HEK293 (cell line): Measurements from ENCODE around the gene ZNF26.
A peak's percentile ranks its signal among the peaks of the same experiment; 100 is the strongest.

Source experiments
- CTCF ChIA-PET: fragments of 350-600 bp; formaldehyde crosslinking; extraction: SDS; loops from one replicate; lab custom pipeline; 2021; ENCODE audit warnings: antibody characterized with exemption; lab: Yijun Ruan, JAX
- POLR2A ChIA-PET: fragments of 300-600 bp; formaldehyde crosslinking; extraction: SDS; loops from one replicate; lab custom pipeline; 2020; ENCODE audit warnings: antibody characterized with exemption, inconsistent platforms; lab: Yijun Ruan, JAX
- H3K27ac ChIP-seq: fragments of 200-500 bp; sonication (Bioruptor generic); 2 replicates; pipeline ENCODE4 v1.5.1; 2014; ENCODE audit warnings: low read depth, low read length, control low read depth, inconsistent platforms; ENCODE audit errors: extremely low read depth
- H3K36me3 ChIP-seq, 2 experiments: fragments of 200-500 bp in 1 of 2; sonication (Bioruptor generic) in 1 of 2; 1 replicate in 1 of 2; 2 replicates in 1 of 2; pipeline ENCODE4 v1.5.1; 2014 to 2017; ENCODE audit warnings: inconsistent platforms in 2 of 2, low read length in 2 of 2; ENCODE audit not compliant: control insufficient read depth in 2 of 2, insufficient read depth in 1 of 2
- H3K4me1 ChIP-seq: fragments of 200-500 bp; sonication (Bioruptor generic); 2 replicates; pipeline ENCODE4 v1.5.1; 2014; ENCODE audit warnings: mild to moderate bottlenecking, low read length, inconsistent platforms; ENCODE audit not compliant: control insufficient read depth, insufficient read depth
- H3K4me3 ChIP-seq: 2 replicates; pipeline ENCODE4 v1.5.1; 2011; ENCODE audit warnings: low read depth, mild to moderate bottlenecking, control low read depth, low read length, moderate library complexity
- H3K9me3 ChIP-seq: fragments of 200-500 bp; sonication (Bioruptor generic); 2 replicates; pipeline ENCODE4 v1.5.1; 2014; ENCODE audit warnings: low read depth, low read length, inconsistent platforms; ENCODE audit not compliant: control insufficient read depth, insufficient read depth
- BCL6B ChIP-seq: fragments of 450-650 bp; formaldehyde crosslinking; IDR thresholded peaks from 2 replicates; pipeline ENCODE4 v1.5.1; 2017; ENCODE audit warnings: missing biosample characterization, missing genetic modification characterization
- EGR2 ChIP-seq: fragments of 450-650 bp; formaldehyde crosslinking; IDR thresholded peaks from 2 replicates; pipeline ENCODE4 v1.5.1; 2016; ENCODE audit warnings: low read depth, missing biosample characterization, missing genetic modification characterization
- GFI1B ChIP-seq: fragments of 450-650 bp; formaldehyde crosslinking; IDR thresholded peaks from 2 replicates; pipeline ENCODE4 v1.5.1; 2016; ENCODE audit warnings: missing biosample characterization, missing genetic modification characterization
- KLF10 ChIP-seq: fragments of 450-650 bp; IDR thresholded peaks from 2 replicates; pipeline ENCODE4 v1.5.1; 2018; ENCODE audit warnings: missing biosample characterization, mild to moderate bottlenecking, missing genetic modification characterization
- PRDM6 ChIP-seq: fragments of 450-650 bp; formaldehyde crosslinking; IDR thresholded peaks from 2 replicates; pipeline ENCODE4 v1.5.1; 2017; ENCODE audit warnings: missing biosample characterization, missing genetic modification characterization
- YY2 ChIP-seq: fragments of 450-650 bp; formaldehyde crosslinking; IDR thresholded peaks from 2 replicates; pipeline ENCODE4 v1.5.1; 2016; ENCODE audit warnings: missing biosample characterization, missing genetic modification characterization
- ZBTB48 ChIP-seq: fragments of 450-650 bp; formaldehyde crosslinking; IDR thresholded peaks from 2 replicates; pipeline ENCODE4 v1.5.1; 2016; ENCODE audit warnings: missing biosample characterization, missing genetic modification characterization
- ZEB2 ChIP-seq: fragments of 450-650 bp; formaldehyde crosslinking; IDR thresholded peaks from 2 replicates; pipeline ENCODE4 v1.5.1; 2016; ENCODE audit warnings: missing biosample characterization, missing genetic modification characterization
- ZNF16 ChIP-seq: fragments of 450-650 bp; formaldehyde crosslinking; IDR thresholded peaks from 2 replicates; pipeline ENCODE4 v1.5.1; 2016; ENCODE audit warnings: low read depth, missing biosample characterization, missing genetic modification characterization
- ZNF239 ChIP-seq: fragments of 450-650 bp; formaldehyde crosslinking; IDR thresholded peaks from 2 replicates; pipeline ENCODE4 v1.5.1; 2016; ENCODE audit warnings: missing biosample characterization, missing genetic modification characterization
- ZNF280C ChIP-seq: fragments of 450-650 bp; formaldehyde crosslinking; IDR thresholded peaks from 2 replicates; pipeline ENCODE4 v1.5.1; 2016; ENCODE audit warnings: missing biosample characterization, missing genetic modification characterization
- ZNF394 ChIP-seq: fragments of 450-650 bp; formaldehyde crosslinking; IDR thresholded peaks from 2 replicates; pipeline ENCODE4 v1.5.1; 2016; ENCODE audit warnings: missing biosample characterization, missing genetic modification characterization, mild to moderate bottlenecking, moderate library complexity, borderline replicate concordance
- ZNF426 ChIP-seq: fragments of 450-650 bp; formaldehyde crosslinking; IDR thresholded peaks from 2 replicates; pipeline ENCODE4 v1.5.1; 2017; ENCODE audit warnings: missing biosample characterization, missing genetic modification characterization, mild to moderate bottlenecking, inconsistent platforms, moderate library complexity
- ZNF488 ChIP-seq: fragments of 450-650 bp; formaldehyde crosslinking; IDR thresholded peaks from 2 replicates; pipeline ENCODE4 v1.5.1; 2016; ENCODE audit warnings: missing biosample characterization, missing genetic modification characterization
- ZNF521 ChIP-seq: fragments of 450-650 bp; formaldehyde crosslinking; IDR thresholded peaks from 2 replicates; pipeline ENCODE4 v1.5.1; 2017; ENCODE audit warnings: missing biosample characterization, mild to moderate bottlenecking, missing genetic modification characterization
- ZNF544 ChIP-seq: fragments of 450-650 bp; formaldehyde crosslinking; IDR thresholded peaks from 2 replicates; pipeline ENCODE4 v1.5.0; 2017; ENCODE audit warnings: missing biosample characterization, missing genetic modification characterization
- ZNF558 ChIP-seq: fragments of 450-650 bp; formaldehyde crosslinking; IDR thresholded peaks from 2 replicates; pipeline ENCODE4 v1.5.1; 2016; ENCODE audit warnings: missing biosample characterization, missing genetic modification characterization
- ZNF560 ChIP-seq: fragments of 450-650 bp; formaldehyde crosslinking; IDR thresholded peaks from 2 replicates; pipeline ENCODE4 v1.5.1; 2017; ENCODE audit warnings: missing biosample characterization, missing genetic modification characterization, borderline replicate concordance
- ZNF658 ChIP-seq: fragments of 450-650 bp; formaldehyde crosslinking; IDR thresholded peaks from 2 replicates; pipeline ENCODE4; 2016; ENCODE audit warnings: missing biosample characterization, missing genetic modification characterization
- ZNF704 ChIP-seq: fragments of 450-650 bp; formaldehyde crosslinking; IDR thresholded peaks from 2 replicates; pipeline ENCODE4 v1.5.1; 2016; ENCODE audit warnings: missing biosample characterization, missing genetic modification characterization
- ZNF843 ChIP-seq: fragments of 450-650 bp; formaldehyde crosslinking; IDR thresholded peaks from 2 replicates; pipeline ENCODE4 v1.5.1; 2016; ENCODE audit warnings: missing biosample characterization, missing genetic modification characterization
- TF ChIP-seq, protein P1 (sequence below): fragments of 450-650 bp; formaldehyde crosslinking; IDR thresholded peaks from 2 replicates; pipeline ENCODE4 v1.5.1; 2016; ENCODE audit warnings: missing biosample characterization, missing genetic modification characterization
- TF ChIP-seq, protein P2 (sequence below): fragments of 450-650 bp; formaldehyde crosslinking; IDR thresholded peaks from 2 replicates; pipeline ENCODE4 v1.5.1; 2017; ENCODE audit warnings: missing biosample characterization, missing genetic modification characterization

ZNF26 gene

DNA sequence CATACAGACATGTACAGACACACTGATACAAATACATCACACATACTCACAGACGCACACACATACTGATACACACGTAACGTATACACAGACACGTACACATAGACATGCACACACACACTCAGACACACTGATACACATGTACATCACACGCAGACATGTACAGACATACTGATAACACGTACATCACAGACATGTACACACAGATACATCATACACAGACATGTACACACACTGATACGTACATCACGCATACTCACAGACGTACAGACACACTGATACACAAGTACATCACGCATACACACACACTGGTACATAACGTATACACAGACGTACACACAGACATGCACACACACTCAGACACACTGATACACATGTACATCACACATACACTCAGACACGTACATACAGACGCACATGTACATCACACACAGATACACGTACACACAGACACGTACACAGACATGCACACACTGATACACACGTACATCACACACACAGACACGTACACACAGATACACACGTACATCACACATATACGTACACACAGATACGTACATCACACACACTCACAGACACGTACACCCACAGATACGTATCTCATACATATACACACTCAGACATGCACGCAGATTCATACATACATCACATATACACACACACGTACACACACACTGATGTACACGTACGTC, 35.2 kb upstream of the ZNF26 start:
- Histone ChIP-seq H3K4me3 (no peak overlapping the region), H3K9me3 (no peaks in the 10 kb centered on the region; the same call in 1 of the 2 replicates), H3K36me3 (peaks cover 0 to 51% of the 10 kb centered on the region in 2 experiments; a peak in 2 of 3 replicates), H3K27ac (no peak overlapping the region), H3K4me1 (peaks cover 2% of the 10 kb centered on the region; the same call in 1 of the 2 replicates)
- ChIA-PET POLR2A (no interaction called here), CTCF (no interaction called here)
- TF ChIP-seq ZNF558 (tag by site-specific recombination) (peak; percentile 61; the same call in 1 of the 2 replicates), GFI1B (tag by site-specific recombination) (no peak), ZNF16 (no peak), ZNF658 (tag by site-specific recombination) (no peak), ZNF544 (tag by site-specific recombination) (peak; percentile 48; the same call in 1 of the 2 replicates), ZNF843 (tag by site-specific recombination) (no peak), ZNF488 (tag by site-specific recombination) (no peak), ZNF521 (tag by site-specific recombination) (no peak), EGR2 (no peak), ZNF239 (tag by site-specific recombination) (0 out of 2 replicates have a peak, but pooled peaks have one; percentile 2), YY2 (tag by site-specific recombination) (0 out of 2 replicates have a peak, but pooled peaks have one; percentile 0), ZNF560 (tag by site-specific recombination) (no peak), PRDM6 (tag by site-specific recombination) (no peak), ZNF394 (tag by site-specific recombination) (no peak), ZBTB48 (tag by site-specific recombination) (no peak)
- TF ChIP-seq, protein P1, sequence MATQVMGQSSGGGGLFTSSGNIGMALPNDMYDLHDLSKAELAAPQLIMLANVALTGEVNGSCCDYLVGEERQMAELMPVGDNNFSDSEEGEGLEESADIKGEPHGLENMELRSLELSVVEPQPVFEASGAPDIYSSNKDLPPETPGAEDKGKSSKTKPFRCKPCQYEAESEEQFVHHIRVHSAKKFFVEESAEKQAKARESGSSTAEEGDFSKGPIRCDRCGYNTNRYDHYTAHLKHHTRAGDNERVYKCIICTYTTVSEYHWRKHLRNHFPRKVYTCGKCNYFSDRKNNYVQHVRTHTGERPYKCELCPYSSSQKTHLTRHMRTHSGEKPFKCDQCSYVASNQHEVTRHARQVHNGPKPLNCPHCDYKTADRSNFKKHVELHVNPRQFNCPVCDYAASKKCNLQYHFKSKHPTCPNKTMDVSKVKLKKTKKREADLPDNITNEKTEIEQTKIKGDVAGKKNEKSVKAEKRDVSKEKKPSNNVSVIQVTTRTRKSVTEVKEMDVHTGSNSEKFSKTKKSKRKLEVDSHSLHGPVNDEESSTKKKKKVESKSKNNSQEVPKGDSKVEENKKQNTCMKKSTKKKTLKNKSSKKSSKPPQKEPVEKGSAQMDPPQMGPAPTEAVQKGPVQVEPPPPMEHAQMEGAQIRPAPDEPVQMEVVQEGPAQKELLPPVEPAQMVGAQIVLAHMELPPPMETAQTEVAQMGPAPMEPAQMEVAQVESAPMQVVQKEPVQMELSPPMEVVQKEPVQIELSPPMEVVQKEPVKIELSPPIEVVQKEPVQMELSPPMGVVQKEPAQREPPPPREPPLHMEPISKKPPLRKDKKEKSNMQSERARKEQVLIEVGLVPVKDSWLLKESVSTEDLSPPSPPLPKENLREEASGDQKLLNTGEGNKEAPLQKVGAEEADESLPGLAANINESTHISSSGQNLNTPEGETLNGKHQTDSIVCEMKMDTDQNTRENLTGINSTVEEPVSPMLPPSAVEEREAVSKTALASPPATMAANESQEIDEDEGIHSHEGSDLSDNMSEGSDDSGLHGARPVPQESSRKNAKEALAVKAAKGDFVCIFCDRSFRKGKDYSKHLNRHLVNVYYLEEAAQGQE (tag by site-specific recombination) = no peak

GRCh38 chr12:132951649-132952048, 34.5 kb upstream of the ZNF26 start:
- Histone ChIP-seq H3K4me3 (no peak overlapping the region), H3K27ac (no peak overlapping the region), H3K4me1 (peaks cover 2% of the 10 kb centered on the region; the same call in 1 of the 2 replicates), H3K36me3 (peaks cover 0 to 44% of the 10 kb centered on the region in 2 experiments; a peak in 2 of 3 replicates), H3K9me3 (no peaks in the 10 kb centered on the region; the same call in 1 of the 2 replicates)
- ChIA-PET CTCF (no interaction called here), POLR2A (no interaction called here)
- TF ChIP-seq ZNF704 (tag by site-specific recombination) = no peak
- TF ChIP-seq, protein P2, sequence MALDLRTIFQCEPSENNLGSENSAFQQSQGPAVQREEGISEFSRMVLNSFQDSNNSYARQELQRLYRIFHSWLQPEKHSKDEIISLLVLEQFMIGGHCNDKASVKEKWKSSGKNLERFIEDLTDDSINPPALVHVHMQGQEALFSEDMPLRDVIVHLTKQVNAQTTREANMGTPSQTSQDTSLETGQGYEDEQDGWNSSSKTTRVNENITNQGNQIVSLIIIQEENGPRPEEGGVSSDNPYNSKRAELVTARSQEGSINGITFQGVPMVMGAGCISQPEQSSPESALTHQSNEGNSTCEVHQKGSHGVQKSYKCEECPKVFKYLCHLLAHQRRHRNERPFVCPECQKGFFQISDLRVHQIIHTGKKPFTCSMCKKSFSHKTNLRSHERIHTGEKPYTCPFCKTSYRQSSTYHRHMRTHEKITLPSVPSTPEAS (tag by site-specific recombination) = no peak
- TF ChIP-seq ZEB2 (tag by site-specific recombination) = no peak
- TF ChIP-seq ZNF426 = no peak
- peak; percentile 98 for TF ChIP-seq ZNF280C (tag by site-specific recombination)
- no peak for TF ChIP-seq BCL6B (tag by site-specific recombination)
- TF ChIP-seq KLF10 (tag by site-specific recombination) = no peak
